GM21390 (cell line): ENCODE data around the gene PATL2.
"Not testable (repeated sequence)": the region's sequence is repeated elsewhere in the genome, so short reads cannot be mapped to it uniquely, and the experiment has no call there.

Experiments used
- ATAC-seq: cut with Tn5 transposase; IDR thresholded peaks from one replicate; pipeline ENCODE4 v1.9.1; 2021; ENCODE audit not compliant: unreplicated experiment

Gene PATL2

GRCh38 chr15:44654858-44655257 lies 56.3 kb downstream of the PATL2 start:
- no peak for ATAC-seq

- no peak for ATAC-seq
Observed at GRCh38 chr15:44647637-44648036, 63.5 kb downstream of the PATL2 start.

GRCh38 chr15:44647036-44647435 lies 64.1 kb downstream of the PATL2 start:
- ATAC-seq = no peak

DNA sequence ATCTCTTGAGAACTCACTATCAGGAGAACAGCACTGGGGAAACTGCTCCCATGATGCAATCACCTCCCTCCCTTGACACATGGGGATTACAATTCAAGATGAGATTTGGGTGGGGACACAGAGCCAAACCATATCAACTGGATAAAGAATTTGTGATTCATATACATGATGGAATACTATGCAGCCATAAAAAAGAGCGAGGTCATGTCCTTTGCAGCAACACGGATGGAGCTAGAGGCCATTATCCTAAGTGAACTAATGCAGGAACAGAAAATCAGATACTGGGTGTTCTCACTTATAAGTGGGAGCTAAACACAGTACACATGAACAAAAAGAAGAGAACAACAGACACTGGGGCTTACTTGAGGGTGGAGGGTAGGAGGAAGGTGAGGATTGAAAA lies 64.7 kb downstream of the PATL2 start:
- no peak for ATAC-seq

GRCh38 chr15:44641651-44642050 lies 69.5 kb downstream of the PATL2 start:
- ATAC-seq = no peak

DNA sequence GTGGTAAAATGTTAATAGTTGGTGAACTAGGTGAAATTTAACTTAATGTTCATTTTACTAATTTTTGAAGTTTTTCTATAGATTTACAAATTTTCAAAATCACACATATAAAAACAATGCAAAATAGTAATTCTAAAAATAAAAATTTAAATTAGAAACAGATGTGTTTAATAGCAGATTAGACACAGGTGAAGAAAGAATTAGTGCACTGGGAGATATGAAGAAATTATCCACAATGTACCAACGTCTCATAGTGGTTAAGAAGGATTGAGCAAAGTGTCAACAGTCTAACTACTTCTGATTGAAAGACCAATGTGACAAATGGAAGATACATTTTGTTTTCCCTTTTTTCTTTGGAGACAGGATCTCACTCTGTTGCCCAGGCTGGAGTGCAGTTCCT lies 74.1 kb downstream of the PATL2 start:
- ATAC-seq = no peak

GRCh38 chr15:44633603-44634002 lies 77.5 kb downstream of the PATL2 start:
- ATAC-seq = no peak

- ATAC-seq = not testable (repeated sequence)
Observed at GRCh38 chr15:44625286-44625685, 85.8 kb downstream of the PATL2 start.

DNA sequence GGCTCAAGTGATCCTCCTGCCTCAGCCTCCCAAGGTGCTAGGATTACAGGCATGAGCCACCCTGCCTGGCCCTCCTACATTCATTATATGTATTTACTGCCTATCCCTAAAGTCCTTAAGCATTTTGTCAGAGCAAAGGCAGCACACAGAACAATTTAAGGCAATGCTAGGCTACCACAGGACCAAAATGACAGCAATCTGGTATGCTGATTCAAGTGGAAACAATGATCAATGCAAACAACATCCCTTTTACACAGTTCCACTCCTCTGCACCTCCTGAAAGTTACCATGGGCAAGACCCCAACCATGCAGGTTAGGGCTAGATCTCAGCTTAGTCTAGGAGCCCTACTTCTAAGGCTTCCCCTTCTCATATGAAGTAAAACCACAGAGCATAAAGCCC lies 87.9 kb downstream of the PATL2 start:
- no peak for ATAC-seq

DNA sequence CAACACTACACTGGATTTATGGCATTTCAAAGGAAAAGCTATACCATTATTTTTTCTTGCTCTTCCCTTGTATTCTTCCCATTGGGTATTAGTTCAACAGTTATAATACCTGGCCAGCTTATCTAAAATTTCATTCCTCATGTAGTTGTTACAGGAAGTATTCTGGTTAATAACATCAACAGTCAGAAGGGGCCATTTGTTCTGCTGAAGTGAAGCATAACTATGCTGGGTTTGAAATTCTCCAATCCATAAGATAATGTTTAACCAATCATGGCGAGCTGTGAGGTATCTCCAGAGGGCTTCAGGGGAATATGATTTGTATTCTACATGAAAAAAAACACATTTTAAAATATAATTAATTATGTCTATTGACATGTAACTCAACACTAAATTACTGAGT lies 91.0 kb downstream of the PATL2 start:
- no peak for ATAC-seq

DNA sequence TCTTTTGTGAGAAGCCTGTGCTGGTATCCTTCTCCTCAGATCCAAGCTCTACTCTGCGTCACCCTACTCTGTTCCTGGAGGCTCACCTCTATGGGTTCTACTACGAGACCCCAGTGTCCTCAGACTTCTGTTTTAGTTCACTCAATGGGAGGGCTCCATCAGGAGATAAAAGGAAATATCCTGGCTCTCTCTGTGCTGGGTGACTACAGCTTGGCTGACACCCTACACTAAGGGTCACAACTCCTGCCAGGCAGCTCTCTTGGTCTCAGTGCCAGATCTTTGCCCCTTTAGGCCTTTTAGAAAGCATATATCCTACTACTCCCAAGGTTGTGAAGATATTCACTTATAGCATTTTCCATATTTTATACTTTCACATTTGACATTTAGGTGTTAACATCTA lies 94.1 kb downstream of the PATL2 start:
- no peak for ATAC-seq
